HEK293T (cell line): ENCODE data around the gene ZFHX2.

ENCODE experiments used
- BHLHE40 ChIP-seq: fragments of 450-650 bp; IDR thresholded peaks from 2 replicates; pipeline ENCODE4 v1.6.1; 2016; ENCODE audit warnings: mild to moderate bottlenecking, moderate library complexity, borderline replicate concordance
- CTBP1 ChIP-seq: fragments of 450-650 bp; IDR thresholded peaks from 2 replicates; pipeline ENCODE4 v1.6.1; 2016; ENCODE audit warnings: borderline replicate concordance
- FOXK2 ChIP-seq: fragments of 450-650 bp; IDR thresholded peaks from 2 replicates; pipeline ENCODE4 v1.6.1; 2016; ENCODE audit warnings: mild to moderate bottlenecking
- FOXM1 ChIP-seq: fragments of 450-650 bp; IDR thresholded peaks from 2 replicates; pipeline ENCODE4 v1.6.1; 2017; ENCODE audit warnings: mild to moderate bottlenecking, borderline replicate concordance
- HDGF ChIP-seq: fragments of 450-650 bp; IDR thresholded peaks from 2 replicates; pipeline ENCODE4 v1.6.1; 2017; ENCODE audit warnings: antibody characterized with exemption, borderline replicate concordance
- LEF1 ChIP-seq: fragments of 450-650 bp; IDR thresholded peaks from 2 replicates; pipeline ENCODE4 v1.6.1; 2017; ENCODE audit warnings: mild to moderate bottlenecking, borderline replicate concordance
- SP1 ChIP-seq: fragments of 450-650 bp; IDR thresholded peaks from 2 replicates; pipeline ENCODE4 v1.6.1; 2017
- TARDBP ChIP-seq: fragments of 450-650 bp; IDR thresholded peaks from 2 replicates; pipeline ENCODE4 v1.6.1; 2016
- ZNF384 ChIP-seq: fragments of 450-650 bp; IDR thresholded peaks from 2 replicates; pipeline ENCODE4 v1.6.1; 2016

DNA sequence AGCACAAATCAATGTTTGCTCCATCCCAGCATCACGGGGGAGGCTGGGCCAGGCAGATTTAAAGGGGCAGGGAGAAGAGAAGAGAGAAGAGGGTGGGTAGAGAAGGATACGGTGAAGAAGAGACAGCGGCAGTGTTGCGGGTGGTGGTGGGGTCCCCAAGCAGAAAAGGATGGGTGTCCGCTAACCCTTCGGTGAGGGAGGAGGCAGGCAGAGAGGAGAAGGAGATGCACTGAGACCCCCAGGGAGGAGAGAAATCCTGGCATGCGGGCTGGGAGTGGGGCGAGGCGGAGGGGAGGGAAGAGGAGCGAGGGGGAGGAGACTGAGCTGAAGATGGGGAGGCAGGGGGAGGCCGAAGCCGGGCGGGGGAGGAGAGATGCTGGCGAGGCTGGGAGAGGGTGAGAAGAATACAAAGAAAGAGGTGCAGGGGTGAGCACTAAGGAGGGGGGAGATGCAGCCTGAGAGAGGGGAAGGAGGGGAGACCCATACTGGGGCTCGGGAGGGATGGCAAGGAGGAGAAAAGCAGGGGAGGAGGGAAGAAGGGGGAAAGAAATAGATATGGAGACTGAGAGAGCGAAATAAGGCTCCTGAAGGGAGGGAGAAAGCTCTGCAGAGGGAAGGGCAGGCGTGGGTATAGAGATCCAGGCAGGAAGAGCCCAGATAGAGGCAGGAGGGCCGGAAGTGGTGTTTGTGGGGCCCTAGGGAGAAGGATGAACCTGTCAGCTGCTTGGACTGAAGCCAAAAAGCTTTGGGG, 27.2 kb upstream of the ZFHX2 start, which contains the start of gene JPH4:
- TF ChIP-seq FOXK2 (no peak), BHLHE40 (no peak), FOXM1 (no peak), TARDBP (no peak), LEF1 (no peak), CTBP1 (no peak), ZNF384 (no peak), SP1 (no peak), HDGF (no peak)
